HCT116 (cell line): Measurements from ENCODE around the gene ULBP1. TPM values are rescaled to one million over a fixed set of nuclear protein-coding genes. Genes with fewer than 3 reads are reported as not detected.

Source experiments
- ATAC-seq: fragments of 200-7000 bp; cut with Tn5 transposase; 2 replicates; pipeline ENCODE4 v1.9.1; 2020; ENCODE audit warnings: mild to moderate bottlenecking, moderate library complexity
- BruUV-seq: library from RNA; stranded (reverse); fragments of 400-500 nt; replicated peaks from 2 replicates; lab custom pipeline; 2021; lab: Mats Ljungman, UMichigan
- CTCF ChIA-PET: fragments of 300-600 bp; sonication (Branson Sonifier 250); formaldehyde crosslinking; loops from one replicate; lab custom pipeline; 2021; ENCODE audit warnings: antibody characterized with exemption; lab: Charles Lee
- POLR2A ChIA-PET: fragments of 300-600, 350-600 bp; sonication (Branson Sonifier 250); formaldehyde crosslinking; loops from one replicate; lab custom pipeline; 2021; ENCODE audit warnings: antibody characterized with exemption; lab: Charles Lee
- RAD21 ChIA-PET, 2 experiments: fragments of 300-600 bp; sonication (Branson Sonifier 250); formaldehyde crosslinking; loops; one replicate each; lab custom pipeline; 2023; ENCODE audit warnings: low total read pairs in 2 of 2; ENCODE audit not compliant: uncharacterized antibody in 2 of 2, unreplicated experiment in 2 of 2, low non-redundant PET in 1 of 2; lab: Charles Lee
- DNase-seq: peaks from one replicate; pipeline ENCODE4 v3.0.0-alpha.2; 2010; ENCODE audit warnings: low read depth, low spot score
- H2AFZ ChIP-seq: fragments of 200-600 bp; shearing (Covaris generic), sonication (generic); 2 replicates; pipeline ENCODE4 v1.6.1; 2017; ENCODE audit warnings: low read depth, mixed run types, mixed read lengths, antibody characterized with exemption, low read length; ENCODE audit not compliant: poor library complexity, severe bottlenecking
- H3K27ac ChIP-seq: 2 replicates; pipeline ENCODE4 v1.5.1; 2012; ENCODE audit warnings: low read depth, low read length
- H3K27me3 ChIP-seq: fragments of 200-600 bp; sonication (generic); 2 replicates; pipeline ENCODE4 v1.6.1; 2016; ENCODE audit warnings: mixed run types, low read length, mixed read lengths; ENCODE audit not compliant: insufficient read depth
- H3K36me3 ChIP-seq, 2 experiments: fragments of 200-500 bp in 1 of 2; fragments of 200-600 bp in 1 of 2; sonication (Bioruptor generic) in 1 of 2; sonication (generic) in 1 of 2; 2 replicates each; pipeline versions ENCODE4 v1.5.1 to v1.6.1; 2014 to 2016; ENCODE audit warnings: low read length in 2 of 2, inconsistent platforms in 1 of 2, mixed read lengths in 1 of 2, mixed run types in 1 of 2; ENCODE audit not compliant: insufficient read depth in 2 of 2, control insufficient read depth in 1 of 2
- H3K4me1 ChIP-seq, 2 experiments: fragments of 200-600 bp in 1 of 2; sonication (generic) in 1 of 2; 2 replicates each; pipeline versions ENCODE4 v1.5.1 to v1.6.1; 2012 to 2017; ENCODE audit warnings: low read length in 2 of 2, inconsistent platforms in 1 of 2, mild to moderate bottlenecking in 1 of 2, mixed read lengths in 1 of 2, mixed run types in 1 of 2, moderate library complexity in 1 of 2; ENCODE audit not compliant: insufficient read depth in 2 of 2, control insufficient read depth in 1 of 2
- H3K4me2 ChIP-seq: fragments of 200-600 bp; sonication (generic); 2 replicates; pipeline ENCODE4 v1.6.1; 2017; ENCODE audit warnings: mixed run types, low read length, mixed read lengths
- H3K4me3 ChIP-seq, 2 experiments: fragments of 200-600 bp in 1 of 2; sonication (generic) in 1 of 2; replicated peaks in 1 of 2; 2 replicates each; pipeline ENCODE4 v1.5.1; 2011 to 2016; ENCODE audit warnings: low read length in 2 of 2, control low read depth in 1 of 2, low read depth in 1 of 2, mild to moderate bottlenecking in 1 of 2, mixed read lengths in 1 of 2, mixed run types in 1 of 2
- H3K79me2 ChIP-seq: fragments of 200-600 bp; sonication (generic); 2 replicates; pipeline ENCODE4 v1.6.1; 2017; ENCODE audit warnings: mild to moderate bottlenecking, mixed run types, low read length, moderate library complexity, mixed read lengths; ENCODE audit not compliant: insufficient read depth
- H3K9ac ChIP-seq: fragments of 200-600 bp; sonication (generic); 2 replicates; pipeline ENCODE4 v1.6.1; 2016; ENCODE audit warnings: low read length, mixed read lengths
- H3K9me2 ChIP-seq: fragments of 200-600 bp; sonication (generic), shearing (Covaris generic); 2 replicates; pipeline ENCODE4 v1.6.1; 2017; ENCODE audit warnings: mixed run types, mild to moderate bottlenecking, moderate library complexity; ENCODE audit not compliant: insufficient read depth
- H3K9me3 ChIP-seq, 2 experiments: fragments of 200-500 bp in 1 of 2; fragments of 200-600 bp in 1 of 2; sonication (Bioruptor generic) in 1 of 2; sonication (generic) in 1 of 2; 2 replicates each; pipeline ENCODE4 v1.6.1; 2014 to 2017; ENCODE audit warnings: low read length in 2 of 2, mixed read lengths in 2 of 2, inconsistent platforms in 1 of 2, low read depth in 1 of 2, mild to moderate bottlenecking in 1 of 2, mixed run types in 1 of 2, moderate library complexity in 1 of 2; ENCODE audit not compliant: control insufficient read depth in 1 of 2, insufficient read depth in 1 of 2
- H4K20me1 ChIP-seq: fragments of 200-600 bp; sonication (generic), shearing (Covaris generic); 2 replicates; pipeline ENCODE4 v1.6.1; 2017; ENCODE audit warnings: mixed run types, mild to moderate bottlenecking, moderate library complexity; ENCODE audit not compliant: insufficient read depth
- CBX3 ChIP-seq: IDR thresholded peaks from 2 replicates; pipeline ENCODE4 v1.6.1; 2012; ENCODE audit warnings: low read depth
- ELF1 ChIP-seq: IDR thresholded peaks from 2 replicates; pipeline ENCODE4 v1.6.1; 2012; ENCODE audit warnings: low read depth, borderline replicate concordance
- EZH2 ChIP-seq: fragments of 200-600 bp; sonication (generic); IDR thresholded peaks from 2 replicates; pipeline ENCODE4 v1.6.1; 2017; ENCODE audit warnings: antibody characterized with exemption, mixed run types
- EZH2phosphoT487 ChIP-seq: fragments of 200-600 bp; IDR thresholded peaks from 2 replicates; pipeline ENCODE4 v1.6.1; 2018; ENCODE audit warnings: antibody characterized with exemption, borderline replicate concordance
- FOSL1 ChIP-seq: IDR thresholded peaks from 2 replicates; pipeline ENCODE4 v1.6.1; 2012; ENCODE audit warnings: low read depth
- JUND ChIP-seq: IDR thresholded peaks from 2 replicates; pipeline ENCODE4 v1.6.1; 2012
- MAX ChIP-seq: IDR thresholded peaks from 2 replicates; pipeline ENCODE4 v1.6.1; 2012
- POLR2A ChIP-seq: IDR thresholded peaks from 2 replicates; pipeline ENCODE4 v1.7.0; 2011; ENCODE audit warnings: borderline replicate concordance; ENCODE audit not compliant: insufficient read depth, insufficient read length; ENCODE audit errors: extremely low read depth
- RAD21 ChIP-seq: IDR thresholded peaks from 2 replicates; pipeline ENCODE4 v1.6.1; 2012; ENCODE audit warnings: low read depth, mild to moderate bottlenecking
- SP1 ChIP-seq: IDR thresholded peaks from 2 replicates; pipeline ENCODE4 v1.6.1; 2012; ENCODE audit warnings: low read depth
- SRF ChIP-seq: IDR thresholded peaks from 2 replicates; pipeline ENCODE4 v1.6.1; 2012; ENCODE audit warnings: low read depth
- TCF7L2 ChIP-seq: IDR thresholded peaks from 2 replicates; pipeline ENCODE4 v1.7.0; 2011; ENCODE audit warnings: borderline replicate concordance, inconsistent platforms; ENCODE audit not compliant: insufficient read depth, insufficient read length; ENCODE audit errors: extremely low read depth
- YY1 ChIP-seq: IDR thresholded peaks from 2 replicates; pipeline ENCODE4 v1.6.1; 2011; ENCODE audit warnings: low read length, low read depth, moderate library complexity, mild to moderate bottlenecking; ENCODE audit not compliant: insufficient replicate concordance; ENCODE audit errors: extremely low read depth
- ZBTB33 ChIP-seq: IDR thresholded peaks from 2 replicates; pipeline ENCODE4 v1.6.1; 2011; ENCODE audit warnings: mild to moderate bottlenecking, low read length, moderate library complexity; ENCODE audit not compliant: insufficient replicate concordance; ENCODE audit errors: extremely low read depth
- ZFX ChIP-seq: fragments of 450-650 bp; IDR thresholded peaks from 2 replicates; pipeline ENCODE4 v1.6.1; 2017
- ZNF274 ChIP-seq: fragments of 200-500 bp; sonication (Bioruptor generic); IDR thresholded peaks from 2 replicates; pipeline ENCODE4 v1.6.1; 2014; ENCODE audit warnings: mild to moderate bottlenecking, low read depth, low read length, inconsistent platforms
- intact Hi-C: fragments of 100-400 bp; cut with micrococcal nuclease; formaldehyde crosslinking; loops from 2 replicates; pipeline ENCODE4 v1.10.0; 2022
- total RNA-seq: library from RNA; stranded (reverse); gene quantifications from one replicate; pipeline ENCODE4 v1.2.1, GENCODE V29; 2021; ENCODE audit not compliant: unreplicated experiment
- TF ChIP-seq, protein P1 (sequence below): IDR thresholded peaks from 2 replicates; pipeline ENCODE4 v1.6.1; 2012; ENCODE audit warnings: low read depth
- TF ChIP-seq, protein P2 (sequence below), 3 experiments: fragments of 200-600 bp in 1 of 3; sonication (generic) in 1 of 3; IDR thresholded peaks in 2 of 3; conservative IDR thresholded peaks in 1 of 3; 2 replicates each; pipeline ENCODE4 v1.5.1; 2012 to 2017; ENCODE audit warnings: low read depth in 2 of 3, low read length in 2 of 3, antibody characterized with exemption in 1 of 3, borderline replicate concordance in 1 of 3, control low read depth in 1 of 3, mild to moderate bottlenecking in 1 of 3, mixed read lengths in 1 of 3, mixed run types in 1 of 3, moderate library complexity in 1 of 3; ENCODE audit not compliant: insufficient read depth in 1 of 3
- TF ChIP-seq, protein P3 (sequence below): IDR thresholded peaks from 2 replicates; pipeline ENCODE4 v1.6.1; 2012

Gene ULBP1
- total RNA-seq, 1 experiment from 2014 or later = 12.4 TPM

DNA sequence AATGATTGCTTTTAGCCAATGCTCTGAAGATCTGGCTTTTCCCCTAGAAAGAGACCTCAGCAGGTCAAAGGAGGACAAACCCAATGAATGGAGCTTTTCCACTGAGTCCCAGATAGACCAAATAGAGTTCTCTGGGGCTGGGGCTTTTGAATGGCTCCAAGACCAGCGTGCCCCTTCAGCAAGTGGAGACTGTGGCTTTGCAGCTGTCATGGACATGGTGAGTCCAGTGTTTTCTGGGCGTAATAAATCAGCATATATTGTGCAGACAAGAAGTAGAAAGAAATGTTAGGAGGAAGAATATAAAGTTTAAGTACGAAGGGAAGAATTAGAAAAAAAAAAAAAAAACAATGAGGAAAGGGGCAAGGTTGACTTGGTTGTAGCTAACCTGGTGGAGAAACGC, 28.1 kb downstream of the ULBP1 start:
- Histone ChIP-seq H3K27me3 (peaks cover 25% of the 10 kb centered on the region), H3K4me2 (no peak overlapping the region), H3K9me2 (no peaks in the 10 kb centered on the region), H3K36me3 (no peaks in the 10 kb centered on the region), H3K4me1 (no peaks in the 10 kb centered on the region), H3K9ac (no peak overlapping the region), H3K79me2 (no peaks in the 10 kb centered on the region), H3K27ac (no peak overlapping the region), H3K9me3 (no peaks in the 10 kb centered on the region), H4K20me1 (no peaks in the 10 kb centered on the region), H2AFZ (no peak overlapping the region), H3K4me3 (no peak overlapping the region)
- DNase-seq (no peak), ATAC-seq (no peak)
- intact Hi-C loops = no loop called here
- ChIA-PET CTCF (no interaction called here), POLR2A (no interaction called here), RAD21 (no interaction called here)
- BruUV-seq = no TSS peak
- TF ChIP-seq, protein P1, sequence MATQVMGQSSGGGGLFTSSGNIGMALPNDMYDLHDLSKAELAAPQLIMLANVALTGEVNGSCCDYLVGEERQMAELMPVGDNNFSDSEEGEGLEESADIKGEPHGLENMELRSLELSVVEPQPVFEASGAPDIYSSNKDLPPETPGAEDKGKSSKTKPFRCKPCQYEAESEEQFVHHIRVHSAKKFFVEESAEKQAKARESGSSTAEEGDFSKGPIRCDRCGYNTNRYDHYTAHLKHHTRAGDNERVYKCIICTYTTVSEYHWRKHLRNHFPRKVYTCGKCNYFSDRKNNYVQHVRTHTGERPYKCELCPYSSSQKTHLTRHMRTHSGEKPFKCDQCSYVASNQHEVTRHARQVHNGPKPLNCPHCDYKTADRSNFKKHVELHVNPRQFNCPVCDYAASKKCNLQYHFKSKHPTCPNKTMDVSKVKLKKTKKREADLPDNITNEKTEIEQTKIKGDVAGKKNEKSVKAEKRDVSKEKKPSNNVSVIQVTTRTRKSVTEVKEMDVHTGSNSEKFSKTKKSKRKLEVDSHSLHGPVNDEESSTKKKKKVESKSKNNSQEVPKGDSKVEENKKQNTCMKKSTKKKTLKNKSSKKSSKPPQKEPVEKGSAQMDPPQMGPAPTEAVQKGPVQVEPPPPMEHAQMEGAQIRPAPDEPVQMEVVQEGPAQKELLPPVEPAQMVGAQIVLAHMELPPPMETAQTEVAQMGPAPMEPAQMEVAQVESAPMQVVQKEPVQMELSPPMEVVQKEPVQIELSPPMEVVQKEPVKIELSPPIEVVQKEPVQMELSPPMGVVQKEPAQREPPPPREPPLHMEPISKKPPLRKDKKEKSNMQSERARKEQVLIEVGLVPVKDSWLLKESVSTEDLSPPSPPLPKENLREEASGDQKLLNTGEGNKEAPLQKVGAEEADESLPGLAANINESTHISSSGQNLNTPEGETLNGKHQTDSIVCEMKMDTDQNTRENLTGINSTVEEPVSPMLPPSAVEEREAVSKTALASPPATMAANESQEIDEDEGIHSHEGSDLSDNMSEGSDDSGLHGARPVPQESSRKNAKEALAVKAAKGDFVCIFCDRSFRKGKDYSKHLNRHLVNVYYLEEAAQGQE = no peak
- TF ChIP-seq JUND = no peak
- TF ChIP-seq ZBTB33 = no peak
- no peak for TF ChIP-seq SRF
- no peak for TF ChIP-seq MAX
- TF ChIP-seq FOSL1 = no peak
- TF ChIP-seq CBX3 = no peak
- TF ChIP-seq, protein P2, sequence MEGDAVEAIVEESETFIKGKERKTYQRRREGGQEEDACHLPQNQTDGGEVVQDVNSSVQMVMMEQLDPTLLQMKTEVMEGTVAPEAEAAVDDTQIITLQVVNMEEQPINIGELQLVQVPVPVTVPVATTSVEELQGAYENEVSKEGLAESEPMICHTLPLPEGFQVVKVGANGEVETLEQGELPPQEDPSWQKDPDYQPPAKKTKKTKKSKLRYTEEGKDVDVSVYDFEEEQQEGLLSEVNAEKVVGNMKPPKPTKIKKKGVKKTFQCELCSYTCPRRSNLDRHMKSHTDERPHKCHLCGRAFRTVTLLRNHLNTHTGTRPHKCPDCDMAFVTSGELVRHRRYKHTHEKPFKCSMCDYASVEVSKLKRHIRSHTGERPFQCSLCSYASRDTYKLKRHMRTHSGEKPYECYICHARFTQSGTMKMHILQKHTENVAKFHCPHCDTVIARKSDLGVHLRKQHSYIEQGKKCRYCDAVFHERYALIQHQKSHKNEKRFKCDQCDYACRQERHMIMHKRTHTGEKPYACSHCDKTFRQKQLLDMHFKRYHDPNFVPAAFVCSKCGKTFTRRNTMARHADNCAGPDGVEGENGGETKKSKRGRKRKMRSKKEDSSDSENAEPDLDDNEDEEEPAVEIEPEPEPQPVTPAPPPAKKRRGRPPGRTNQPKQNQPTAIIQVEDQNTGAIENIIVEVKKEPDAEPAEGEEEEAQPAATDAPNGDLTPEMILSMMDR (IDR thresholded peaks at IDR 0.05 in 2 of 3, conservative IDR thresholded peaks at IDR 0.05 in 1 of 3; ENCODE audit: borderline replicate concordance in 1 of 3, insufficient read depth in 1 of 3, low read depth in 2 of 3, low read length in 2 of 3) = no peak
- TF ChIP-seq YY1 = no peak
- no peak for TF ChIP-seq RAD21
- TF ChIP-seq ZFX = no peak
- TF ChIP-seq EZH2phosphoT487 = no peak
- TF ChIP-seq TCF7L2 = no peak
- TF ChIP-seq ELF1 = no peak
- TF ChIP-seq ZNF274 = no peak
- no peak for TF ChIP-seq SP1
- TF ChIP-seq, protein P3, sequence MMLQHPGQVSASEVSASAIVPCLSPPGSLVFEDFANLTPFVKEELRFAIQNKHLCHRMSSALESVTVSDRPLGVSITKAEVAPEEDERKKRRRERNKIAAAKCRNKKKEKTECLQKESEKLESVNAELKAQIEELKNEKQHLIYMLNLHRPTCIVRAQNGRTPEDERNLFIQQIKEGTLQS = no peak
- no peak for TF ChIP-seq EZH2
- TF ChIP-seq POLR2A = no peak
